Amygdala (tissue), 56 donors: ENCODE results near the gene CLIC1.

Source experiments
- DNase-seq, 56 donors: peaks; one replicate each; lab custom pipeline; 2025; lab: John Stamatoyannopoulos, UW

The CLIC1 gene

GRCh38 chr6:31683591-31683990 lies 52.7 kb downstream of the CLIC1 start:
- DNase-seq, result no peak

DNA sequence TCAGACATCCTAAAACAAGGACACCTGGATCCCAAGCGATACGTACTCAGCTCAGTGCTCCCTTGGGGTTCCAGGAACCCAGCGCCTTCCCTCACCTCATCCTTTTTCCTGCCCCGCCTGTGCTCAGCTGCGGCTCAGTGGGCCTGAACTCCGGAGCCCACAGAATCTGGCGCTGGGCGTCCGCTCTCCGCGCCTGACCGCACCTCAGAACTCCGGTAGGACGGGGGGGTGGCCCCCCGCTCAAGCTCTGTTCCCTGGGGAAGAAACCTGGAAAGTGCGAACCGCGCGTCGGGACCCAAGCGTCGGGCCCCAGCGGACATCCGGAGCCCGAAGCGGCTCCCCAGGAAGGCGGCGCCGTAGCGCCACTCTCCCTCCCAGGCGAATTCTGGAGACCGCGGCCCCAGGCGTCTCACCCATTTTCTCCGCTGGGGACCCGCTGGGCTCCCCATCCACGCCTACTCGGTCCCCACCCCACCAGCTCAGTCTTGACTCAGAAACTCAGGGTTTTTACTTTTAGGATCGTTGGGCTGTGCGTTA lies 55.1 kb downstream of the CLIC1 start:
- peak in 20 of 56 donors; percentile 6 to 46 (median 19) for DNase-seq
